ENCODE measurements around the gene DDIT3.

DNA sequence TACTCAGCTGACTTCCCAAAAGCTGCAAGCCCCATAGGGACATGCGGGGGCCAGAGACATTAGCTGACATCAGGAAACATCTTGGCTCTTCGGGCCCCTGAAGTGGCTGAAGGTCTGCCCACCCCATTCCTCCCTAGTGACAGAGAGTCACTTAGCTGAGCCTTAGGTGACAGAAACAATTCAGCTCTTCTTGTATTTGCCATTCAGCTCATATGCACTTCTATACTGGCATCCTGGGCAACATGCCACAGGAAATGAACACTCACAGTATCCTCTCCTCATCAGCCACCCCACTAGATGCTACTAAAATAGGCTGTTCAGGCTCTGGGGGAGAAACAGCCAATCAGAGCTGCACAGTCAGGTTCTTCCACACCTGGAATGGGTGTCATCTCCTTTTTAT is 23.3 kb upstream of the DDIT3 start:
- TF ChIP-seq, protein P1, sequence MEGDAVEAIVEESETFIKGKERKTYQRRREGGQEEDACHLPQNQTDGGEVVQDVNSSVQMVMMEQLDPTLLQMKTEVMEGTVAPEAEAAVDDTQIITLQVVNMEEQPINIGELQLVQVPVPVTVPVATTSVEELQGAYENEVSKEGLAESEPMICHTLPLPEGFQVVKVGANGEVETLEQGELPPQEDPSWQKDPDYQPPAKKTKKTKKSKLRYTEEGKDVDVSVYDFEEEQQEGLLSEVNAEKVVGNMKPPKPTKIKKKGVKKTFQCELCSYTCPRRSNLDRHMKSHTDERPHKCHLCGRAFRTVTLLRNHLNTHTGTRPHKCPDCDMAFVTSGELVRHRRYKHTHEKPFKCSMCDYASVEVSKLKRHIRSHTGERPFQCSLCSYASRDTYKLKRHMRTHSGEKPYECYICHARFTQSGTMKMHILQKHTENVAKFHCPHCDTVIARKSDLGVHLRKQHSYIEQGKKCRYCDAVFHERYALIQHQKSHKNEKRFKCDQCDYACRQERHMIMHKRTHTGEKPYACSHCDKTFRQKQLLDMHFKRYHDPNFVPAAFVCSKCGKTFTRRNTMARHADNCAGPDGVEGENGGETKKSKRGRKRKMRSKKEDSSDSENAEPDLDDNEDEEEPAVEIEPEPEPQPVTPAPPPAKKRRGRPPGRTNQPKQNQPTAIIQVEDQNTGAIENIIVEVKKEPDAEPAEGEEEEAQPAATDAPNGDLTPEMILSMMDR (conservative IDR thresholded peaks at IDR 0.05 in 1 of 2, IDR thresholded peaks at IDR 0.05 in 1 of 2; ENCODE audit: extremely low read depth in 1 of 2, insufficient read depth in 1 of 2, low read depth in 1 of 2, low read length in 2 of 2) = no peak
- TF ChIP-seq EZH2 (IDR thresholded peaks at IDR 0.05; ENCODE audit: borderline replicate concordance, low read length) = no peak
